ENCODE data around the gene PPM1L. TPM values are rescaled to one million over a fixed set of nuclear protein-coding genes. Genes with fewer than 3 reads are reported as not detected.

Gene PPM1L
- polyA plus RNA-seq, 1 donor (not counting 4 experiments of a cell fraction or from before 2014, with no cell fraction given) = 0.58 TPM

DNA sequence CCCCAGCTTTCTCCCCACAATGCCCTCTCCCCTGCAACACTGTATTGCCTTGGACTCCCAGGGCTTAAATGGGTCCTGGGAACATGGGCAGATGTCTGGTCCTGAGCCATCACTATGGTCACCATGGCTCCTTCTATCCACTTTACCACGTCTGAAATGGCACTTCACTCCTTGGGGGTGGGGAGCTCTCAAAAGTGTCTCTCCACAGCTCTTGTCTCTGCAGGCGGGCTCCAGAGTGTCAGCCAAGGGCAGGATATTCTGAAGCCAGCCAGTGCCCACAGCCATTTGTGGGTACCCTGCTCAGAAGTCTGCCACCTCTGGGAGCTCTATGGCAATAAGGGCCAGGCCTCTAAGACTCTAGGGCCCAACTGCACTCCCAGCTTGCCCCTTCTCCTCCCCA lies 163.9 kb downstream of the PPM1L start:
- H3K9ac ChIP-seq (ENCODE audit: control insufficient read depth, extremely low read depth, insufficient read depth, low read length) = no peak overlapping the region
- FAIRE-seq (no peak), DNase-seq (ENCODE audit: low read depth, low spot score) (no peak)
- no peaks in the 10 kb centered on the region for H3K36me3 ChIP-seq (ENCODE audit: control insufficient read depth in 2 of 2, extremely low read depth in 1 of 2, insufficient read depth in 2 of 2, low read length in 2 of 2)
- TF ChIP-seq EZH2 (IDR thresholded peaks at IDR 0.05; ENCODE audit: low read length) (no peak), CTCF (optimal IDR thresholded peaks at IDR 0.05 in 1 of 3, IDR thresholded peaks at IDR 0.05 in 1 of 3, conservative IDR thresholded peaks at IDR 0.05 in 1 of 3; ENCODE audit: extremely low read depth in 1 of 3, insufficient read depth in 2 of 3, low read length in 3 of 3) (no peak)
- dilution Hi-C loops (cut with MboI; ENCODE audit: extremely low pct_ligation_motif_present, low sequenced_read_pairs) = no loop called here
- no peaks in the 10 kb centered on the region for H3K9me1 ChIP-seq (ENCODE audit: control insufficient read depth, extremely low read depth, insufficient read depth, low read length)
- H2AFZ ChIP-seq (ENCODE audit: control insufficient read depth, low read length) = no peak overlapping the region
- no peaks in the 10 kb centered on the region for H4K20me1 ChIP-seq (ENCODE audit: control insufficient read depth, extremely low read depth, insufficient read depth, low read length)
- no peaks in the 10 kb centered on the region for H3K9me3 ChIP-seq (ENCODE audit: control insufficient read depth, low read depth, low read length)
- H3K79me2 ChIP-seq (ENCODE audit: control insufficient read depth, insufficient read depth, low read length) = no peaks in the 10 kb centered on the region
- H3K27me3 ChIP-seq (ENCODE audit: control insufficient read depth, extremely low read depth, insufficient read depth, low read length) = no peaks in the 10 kb centered on the region
- H3K27ac ChIP-seq (ENCODE audit: control insufficient read depth, insufficient read depth, low read length) = no peak overlapping the region
- H3K4me1 ChIP-seq (ENCODE audit: control insufficient read depth, extremely low read depth, insufficient read depth, low read length) = no peaks in the 10 kb centered on the region
- no peak overlapping the region for H3K4me2 ChIP-seq (ENCODE audit: control insufficient read depth, extremely low read depth, insufficient read depth, low read depth, low read length)
- no peak overlapping the region for H3K4me3 ChIP-seq (ENCODE audit: control insufficient read depth in 2 of 3, extremely low read depth in 1 of 3, insufficient read depth in 2 of 3, low read depth in 1 of 3, low read length in 3 of 3)

- Histone ChIP-seq H4K20me1 (ENCODE audit: control insufficient read depth, extremely low read depth, insufficient read depth, low read length) (no peaks in the 10 kb centered on the region), H3K9me1 (ENCODE audit: control insufficient read depth, extremely low read depth, insufficient read depth, low read length) (no peaks in the 10 kb centered on the region), H3K9ac (ENCODE audit: control insufficient read depth, extremely low read depth, insufficient read depth, low read length) (no peak overlapping the region), H3K36me3 (ENCODE audit: control insufficient read depth in 2 of 2, extremely low read depth in 1 of 2, insufficient read depth in 2 of 2, low read length in 2 of 2) (no peaks in the 10 kb centered on the region), H2AFZ (ENCODE audit: control insufficient read depth, low read length) (no peak overlapping the region), H3K27me3 (ENCODE audit: control insufficient read depth, extremely low read depth, insufficient read depth, low read length) (no peaks in the 10 kb centered on the region), H3K4me1 (ENCODE audit: control insufficient read depth, extremely low read depth, insufficient read depth, low read length) (no peaks in the 10 kb centered on the region), H3K4me3 (ENCODE audit: control insufficient read depth in 2 of 3, extremely low read depth in 1 of 3, insufficient read depth in 2 of 3, low read depth in 1 of 3, low read length in 3 of 3) (no peak overlapping the region), H3K4me2 (ENCODE audit: control insufficient read depth, extremely low read depth, insufficient read depth, low read depth, low read length) (no peak overlapping the region), H3K27ac (ENCODE audit: control insufficient read depth, insufficient read depth, low read length) (no peak overlapping the region), H3K79me2 (ENCODE audit: control insufficient read depth, insufficient read depth, low read length) (no peaks in the 10 kb centered on the region), H3K9me3 (ENCODE audit: control insufficient read depth, low read depth, low read length) (no peaks in the 10 kb centered on the region)
- dilution Hi-C loops (cut with MboI; ENCODE audit: extremely low pct_ligation_motif_present, low sequenced_read_pairs) = no loop called here
- DNase-seq (ENCODE audit: low read depth, low spot score) (no peak), FAIRE-seq (no peak)
- TF ChIP-seq EZH2 (IDR thresholded peaks at IDR 0.05; ENCODE audit: low read length) (no peak), CTCF (optimal IDR thresholded peaks at IDR 0.05 in 1 of 3, IDR thresholded peaks at IDR 0.05 in 1 of 3, conservative IDR thresholded peaks at IDR 0.05 in 1 of 3; ENCODE audit: extremely low read depth in 1 of 3, insufficient read depth in 2 of 3, low read length in 3 of 3) (peak; percentile 58 to 60 (median 59))
These were observed 165.1 kb downstream of the PPM1L start for GRCh38 chr3:160921020-160921635.

Data from keratinocyte (primary cell).